ENCODE data around the gene SLIT3.

SLIT3 gene

GRCh38 chr5:169300468-169301385 lies at the start of gene SLIT3:
Gene SLIT3, minus strand, starts transcription at chr5:169301139. Its CDS starts 430 bp downstream, at chr5:169300709.
- peak; percentile 51 for DNase-seq

GRCh38 chr5:169350016-169350415 lies 49.1 kb upstream of the SLIT3 start:
- no peak for DNase-seq

GRCh38 chr5:169347786-169348185 lies 46.8 kb upstream of the SLIT3 start:
- no peak for DNase-seq

- no peak for DNase-seq
Measured at GRCh38 chr5:169344629-169345028, 43.7 kb upstream of the SLIT3 start.

- DNase-seq: no peak
Measured at GRCh38 chr5:169343766-169344165, 42.8 kb upstream of the SLIT3 start.

- no peak for DNase-seq
Measured at GRCh38 chr5:169341556-169341955, 40.6 kb upstream of the SLIT3 start.

GRCh38 chr5:169339869-169340268 lies 38.9 kb upstream of the SLIT3 start:
- no peak for DNase-seq

GRCh38 chr5:169336242-169336641 lies 35.3 kb upstream of the SLIT3 start:
- no peak for DNase-seq

GRCh38 chr5:169335806-169336205 lies 34.9 kb upstream of the SLIT3 start:
- DNase-seq: no peak

- no peak for DNase-seq
Measured at GRCh38 chr5:169333518-169333917, 32.6 kb upstream of the SLIT3 start.

- no peak for DNase-seq
Measured at GRCh38 chr5:169331292-169331852, 30.4 kb upstream of the SLIT3 start.

- DNase-seq: no peak
Measured at GRCh38 chr5:169328401-169328800, 27.5 kb upstream of the SLIT3 start.

- DNase-seq: no peak
Measured at GRCh38 chr5:169325273-169325672, 24.3 kb upstream of the SLIT3 start.

- no peak for DNase-seq
Measured at GRCh38 chr5:169318556-169318955, 17.6 kb upstream of the SLIT3 start.

- no peak for DNase-seq
Measured at GRCh38 chr5:169307646-169308045, 6.7 kb upstream of the SLIT3 start.

GRCh38 chr5:169305366-169305765 lies 4.4 kb upstream of the SLIT3 start:
- DNase-seq: no peak

- no peak for DNase-seq
Measured at GRCh38 chr5:169304175-169304574, 3.2 kb upstream of the SLIT3 start.

- no peak for DNase-seq
Measured at GRCh38 chr5:169303119-169303515, 2.2 kb upstream of the SLIT3 start.

GRCh38 chr5:169302491-169303118 lies 1.7 kb upstream of the SLIT3 start:
- peak; percentile 27 for DNase-seq

GRCh38 chr5:169301986-169302385 lies 1.0 kb upstream of the SLIT3 start:
- no peak for DNase-seq

- DNase-seq: no peak
Measured at GRCh38 chr5:169301386-169301934, 521 bp upstream of the SLIT3 start.

- no peak for DNase-seq
Measured at GRCh38 chr5:169299663-169300467, 1.1 kb downstream of the SLIT3 start.

- no peak for DNase-seq
Measured at GRCh38 chr5:169299191-169299662, 1.7 kb downstream of the SLIT3 start.

Data from NCI-H2171 (cell line).